HuH-7.5 (cell line): ENCODE data around the gene NEK8.
A peak's percentile ranks its signal among the peaks of the same experiment; 100 is the strongest.
"Not testable (repeated sequence)": the region's sequence is repeated elsewhere in the genome, so short reads cannot be mapped to it uniquely, and the experiment has no call there.

ENCODE experiments used
- DNase-seq: peaks from one replicate; pipeline ENCODE4 v3.0.0; 2011; ENCODE audit warnings: low spot score

Gene NEK8

DNA sequence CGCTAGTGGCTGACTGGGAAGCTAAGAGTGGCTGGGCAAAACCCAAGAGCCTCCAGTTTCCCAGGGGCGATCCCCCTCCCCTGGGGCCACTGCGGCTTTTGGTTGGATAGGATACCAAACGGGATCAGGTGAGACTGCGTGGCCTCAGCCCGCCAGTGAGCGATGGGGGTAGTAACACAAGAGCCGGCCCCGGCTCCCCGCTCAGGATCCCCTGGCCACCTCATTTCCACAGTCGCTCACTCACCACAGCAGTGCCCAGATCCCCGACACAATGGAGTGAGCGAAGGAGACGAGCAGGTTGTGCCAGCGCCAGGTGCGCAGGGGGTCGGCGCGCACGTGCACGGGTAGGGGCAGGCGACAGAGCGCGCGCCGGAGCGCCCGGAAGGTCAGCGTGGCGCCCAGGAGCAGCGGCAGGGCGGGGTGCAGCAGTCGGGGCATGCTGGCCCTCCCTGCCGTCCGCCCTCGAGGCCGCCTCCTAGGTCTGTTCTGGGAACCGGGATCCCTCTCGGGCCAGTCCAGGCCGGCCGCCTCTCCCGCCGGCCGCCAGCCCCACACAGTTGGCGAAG, 2.8 kb upstream of the NEK8 start:
- DNase-seq: no peak

DNA sequence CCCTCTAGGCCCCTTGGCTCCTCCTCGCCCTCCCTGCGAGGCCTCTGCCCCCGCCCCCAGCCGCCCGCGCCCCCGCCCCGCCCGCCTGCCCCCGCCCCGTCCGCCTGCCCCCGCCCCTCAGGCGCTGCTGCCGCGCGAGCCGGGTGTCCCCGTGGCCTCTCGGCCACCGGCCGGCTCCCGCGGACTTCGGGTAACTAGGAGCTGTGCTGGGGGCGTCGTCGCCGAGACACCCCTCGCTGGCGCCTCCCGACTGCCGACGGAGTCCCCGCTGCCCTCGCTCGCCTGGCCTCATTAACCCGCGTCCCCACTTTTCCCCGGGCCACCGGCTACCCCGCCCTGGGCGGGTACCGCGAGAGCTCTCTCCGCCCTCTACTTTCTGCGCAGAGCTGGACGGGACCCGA, 2.4 kb upstream of the NEK8 start, which contains the start of gene TLCD1:
TLCD1 (minus strand) TSS at position 8 of the 401 bp plus-strand sequence. CDS start 136 bp downstream, outside the sequence.
- peak; percentile 83 for DNase-seq

DNA sequence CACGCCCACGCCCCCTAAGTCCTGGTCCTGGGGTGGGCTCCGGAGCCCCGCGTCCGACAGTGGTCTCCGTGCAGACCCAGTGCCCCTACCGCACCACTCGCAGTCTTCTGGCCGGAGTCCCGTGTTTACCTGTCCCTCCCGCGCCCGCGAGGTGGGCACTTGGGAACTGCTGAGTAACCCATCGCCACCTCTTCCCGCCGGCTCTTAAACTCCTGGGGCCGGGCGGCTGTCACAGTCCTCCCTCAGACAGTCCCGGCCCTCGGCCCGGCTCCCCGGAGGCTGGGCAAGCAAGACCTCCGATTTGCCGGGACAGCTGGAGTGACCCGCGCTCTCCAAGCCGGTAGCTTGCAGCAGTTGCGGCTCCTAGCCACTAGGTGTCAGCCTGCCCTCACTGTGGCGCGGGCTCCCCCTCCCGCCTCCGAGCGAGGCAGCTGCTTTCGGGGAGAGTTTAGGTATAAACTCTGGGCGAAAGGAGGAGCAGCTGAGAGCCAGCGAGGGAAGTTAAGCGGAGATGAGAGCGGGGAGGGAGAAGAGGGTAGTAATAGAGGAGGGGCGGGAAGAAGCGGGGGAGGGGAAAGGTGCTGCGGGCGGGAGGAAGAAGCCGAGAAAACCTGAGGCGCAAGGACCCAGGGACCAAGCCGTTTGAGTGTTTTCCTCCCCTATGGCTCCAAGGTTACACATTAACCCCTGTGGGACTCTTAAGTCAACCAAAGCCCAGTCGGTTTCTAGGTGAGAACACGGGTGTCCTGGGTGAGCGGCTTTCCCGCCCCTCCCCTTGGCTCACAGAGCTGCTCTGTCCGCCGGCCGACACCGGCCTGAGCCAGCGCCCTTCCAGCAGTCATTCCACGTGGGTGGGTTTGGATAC, 1.7 kb upstream of the NEK8 start:
- peak; percentile 92 for DNase-seq

GRCh38 chr17:28729950-28730330, 1.4 kb downstream of the NEK8 start:
- DNase-seq: no peak

- no peak for DNase-seq
Observed at GRCh38 chr17:28733346-28733745, 4.8 kb downstream of the NEK8 start.

GRCh38 chr17:28734712-28735241, 6.2 kb downstream of the NEK8 start:
- DNase-seq: no peak

GRCh38 chr17:28735242-28735722, 6.7 kb downstream of the NEK8 start:
- no peak for DNase-seq

DNA sequence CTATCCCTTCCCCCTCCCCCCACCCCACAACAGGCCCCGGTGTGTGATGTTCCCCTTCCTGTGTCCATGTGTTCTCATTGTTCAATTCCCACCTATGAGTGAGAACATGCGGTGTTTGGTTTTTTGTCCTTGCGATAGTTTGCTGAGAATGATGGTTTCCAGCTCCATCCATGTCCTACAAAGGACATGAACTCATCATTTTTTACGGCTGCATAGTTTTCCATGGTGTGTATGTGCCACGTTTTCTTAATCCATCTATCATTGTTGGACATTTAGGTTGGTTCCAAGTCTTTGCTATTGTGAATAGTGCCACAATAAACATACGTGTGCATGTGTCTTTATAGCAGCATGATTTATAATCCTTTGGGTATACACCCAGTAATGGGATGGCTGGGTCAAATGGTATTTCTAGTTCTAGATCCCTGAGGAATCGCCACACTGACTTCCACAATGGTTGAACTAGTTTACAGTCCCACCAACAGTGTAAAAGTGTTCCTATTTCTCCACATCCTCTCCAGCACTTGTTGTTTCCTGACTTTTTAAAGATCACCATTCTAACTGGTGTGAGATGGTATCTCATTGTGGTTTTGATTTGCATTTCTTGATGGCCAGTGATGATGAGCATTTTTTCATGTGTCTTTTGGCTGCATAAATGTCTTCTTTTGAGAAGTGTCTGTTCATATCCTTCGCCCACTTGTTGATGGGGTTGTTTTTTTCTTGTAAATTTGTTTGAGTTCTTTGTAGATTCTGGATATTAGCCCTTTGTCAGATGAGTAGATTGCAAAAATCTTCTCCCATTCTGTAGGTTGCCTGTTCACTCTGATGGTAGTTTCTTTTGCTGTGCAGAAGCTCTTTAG, 7.6 kb downstream of the NEK8 start:
- not testable (repeated sequence) for DNase-seq

DNA sequence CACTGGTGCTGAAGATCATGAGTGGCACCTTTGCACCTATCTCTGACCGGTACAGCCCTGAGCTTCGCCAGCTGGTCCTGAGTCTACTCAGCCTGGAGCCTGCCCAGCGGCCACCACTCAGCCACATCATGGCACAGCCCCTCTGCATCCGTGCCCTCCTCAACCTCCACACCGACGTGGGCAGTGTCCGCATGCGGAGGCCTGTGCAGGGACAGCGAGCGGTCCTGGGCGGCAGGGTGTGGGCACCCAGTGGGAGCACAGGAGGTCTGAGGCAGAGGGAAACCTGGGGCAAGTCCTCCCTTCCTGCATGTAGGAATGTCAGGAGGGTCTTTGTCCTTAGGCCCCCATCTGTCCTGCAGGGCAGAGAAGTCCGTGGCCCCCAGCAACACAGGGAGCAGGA, 8.7 kb downstream of the NEK8 start:
- DNase-seq: no peak

DNA sequence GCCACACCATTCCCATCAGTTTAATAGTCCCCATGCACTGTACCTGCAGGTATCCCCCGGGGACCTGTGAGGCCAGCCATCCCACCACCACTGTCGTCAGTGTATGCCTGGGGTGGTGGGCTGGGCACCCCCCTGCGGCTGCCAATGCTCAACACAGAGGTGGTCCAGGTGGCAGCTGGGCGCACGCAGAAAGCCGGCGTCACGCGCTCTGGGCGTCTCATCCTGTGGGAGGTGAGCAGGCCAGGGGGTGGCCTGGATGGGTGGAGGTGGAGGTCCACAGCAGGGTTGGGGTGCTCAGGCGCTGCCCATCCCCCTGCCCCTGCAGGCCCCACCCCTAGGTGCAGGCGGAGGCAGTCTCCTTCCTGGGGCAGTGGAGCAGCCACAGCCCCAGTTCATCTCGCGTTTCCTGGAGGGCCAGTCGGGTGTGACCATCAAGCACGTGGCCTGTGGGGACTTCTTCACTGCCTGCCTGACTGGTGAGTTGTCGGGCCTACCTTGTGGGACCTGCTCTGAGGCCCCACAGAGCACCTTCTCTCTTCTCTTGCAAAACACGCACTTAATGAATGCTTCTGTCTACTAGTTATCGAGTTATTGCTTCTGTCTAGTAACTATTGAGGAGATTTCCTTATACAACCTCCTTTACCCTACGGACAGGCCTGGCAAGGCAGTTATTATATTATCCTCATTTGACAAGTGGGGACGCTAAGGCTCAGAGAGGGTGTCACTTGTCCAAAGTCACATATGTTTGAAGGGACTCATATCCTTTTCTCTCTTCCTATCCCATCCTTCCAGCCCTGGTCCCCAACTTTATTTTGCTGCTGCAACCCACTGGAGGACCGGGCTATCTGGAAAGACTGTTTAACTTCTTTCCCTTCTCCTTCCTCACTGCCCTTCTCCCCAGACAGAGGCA, 9.4 kb downstream of the NEK8 start:
- no peak for DNase-seq

DNA sequence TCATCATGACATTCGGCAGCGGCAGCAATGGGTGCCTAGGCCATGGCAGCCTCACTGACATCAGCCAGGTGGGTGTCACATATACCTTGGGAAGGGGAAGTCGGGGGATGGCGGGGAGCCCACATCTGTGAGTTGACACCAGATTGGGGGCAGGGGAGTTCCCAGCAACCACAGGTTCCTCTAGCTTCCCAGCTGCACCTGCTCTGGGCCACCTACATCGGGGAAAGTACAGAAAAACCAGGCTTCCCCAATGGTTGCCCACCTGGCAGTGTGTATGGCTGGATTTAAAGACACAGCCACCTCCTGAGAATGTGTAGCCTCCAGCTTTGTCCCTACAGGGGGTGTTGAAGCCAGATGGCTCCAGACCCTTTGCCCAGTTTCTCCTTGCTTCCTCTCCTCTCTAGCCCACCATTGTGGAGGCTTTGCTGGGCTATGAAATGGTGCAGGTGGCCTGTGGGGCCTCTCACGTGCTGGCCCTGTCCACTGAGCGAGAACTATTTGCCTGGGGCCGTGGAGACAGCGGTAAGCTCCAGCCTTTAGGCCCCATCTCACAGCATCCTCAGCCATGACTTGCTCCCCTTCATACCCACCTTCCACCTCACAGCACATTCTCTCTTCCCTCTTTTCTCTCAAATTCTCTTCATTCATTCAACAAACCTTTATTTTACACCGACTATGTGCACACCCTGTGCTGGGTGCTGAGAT, 10.2 kb downstream of the NEK8 start:
- no peak for DNase-seq

GRCh38 chr17:28740406-28741357, 12.1 kb downstream of the NEK8 start:
- DNase-seq: no peak

- no peak for DNase-seq
Observed at GRCh38 chr17:28741358-28742349, 13.1 kb downstream of the NEK8 start.

GRCh38 chr17:28743243-28744103, 14.9 kb downstream of the NEK8 start, which contains the start of gene TRAF4:
TRAF4 (plus strand) TSS chr17:28744011; CDS start chr17:28744113, 102 bp downstream.
- DNase-seq: peak; percentile 90

GRCh38 chr17:28744104-28744971, 15.8 kb downstream of the NEK8 start:
- DNase-seq: peak; percentile 73
